Activated naive CD8-positive, alpha-beta T cell (primary cell): ENCODE measurements around the gene NXF2.
"Not testable (repeated sequence)": the region's sequence is repeated elsewhere in the genome, so short reads cannot be mapped to it uniquely, and the experiment has no call there.

Source experiments
- H3K27ac Mint-ChIP-seq: one replicate; pipeline ENCODE4 v1.8.0; 2021; ENCODE audit warnings: mixed read lengths
- H3K27me3 Mint-ChIP-seq: one replicate; pipeline ENCODE4 v1.8.0; 2021; ENCODE audit warnings: mixed read lengths
- H3K36me3 Mint-ChIP-seq: one replicate; pipeline ENCODE4 v1.8.0; 2021; ENCODE audit warnings: mixed read lengths
- H3K4me1 Mint-ChIP-seq: one replicate; pipeline ENCODE4 v1.8.0; 2021; ENCODE audit warnings: low read depth, mixed read lengths
- H3K4me3 Mint-ChIP-seq: one replicate; pipeline ENCODE4 v1.8.0; 2021; ENCODE audit warnings: mild to moderate bottlenecking, mixed read lengths
- H3K9me3 Mint-ChIP-seq: one replicate; pipeline ENCODE4 v1.8.0; 2021; ENCODE audit warnings: low read depth, mixed read lengths

The NXF2 gene

GRCh38 chrX:102246893-102247292 is at the start of gene NXF2:
Gene NXF2 (plus strand): TSS chrX:102247167. CDS start chrX:102307079, 59,912 bp downstream.
- not testable (repeated sequence) for H3K4me1 Mint-ChIP-seq, H3K27ac Mint-ChIP-seq

GRCh38 chrX:102207940-102208339 is 39.0 kb upstream of the NXF2 start:
- not testable (repeated sequence) for H3K4me1 Mint-ChIP-seq, H3K27me3 Mint-ChIP-seq, H3K27ac Mint-ChIP-seq, H3K9me3 Mint-ChIP-seq, H3K4me3 Mint-ChIP-seq, H3K36me3 Mint-ChIP-seq

More at GRCh38 chrX:102246893-102247292, at the start of gene NXF2:
- H3K27me3 Mint-ChIP-seq, H3K9me3 Mint-ChIP-seq, H3K36me3 Mint-ChIP-seq, H3K4me3 Mint-ChIP-seq: not testable (repeated sequence)

GRCh38 chrX:102214986-102215385 is 32.0 kb upstream of the NXF2 start, which contains the start of gene TCP11X1:
Gene TCP11X1 (plus strand): TSS chrX:102215301.
- H3K27ac Mint-ChIP-seq, H3K4me1 Mint-ChIP-seq, H3K27me3 Mint-ChIP-seq: not testable (repeated sequence)

GRCh38 chrX:102216497-102216896 is 30.5 kb upstream of the NXF2 start:
- H3K4me1 Mint-ChIP-seq, H3K27me3 Mint-ChIP-seq, H3K4me3 Mint-ChIP-seq, H3K9me3 Mint-ChIP-seq, H3K36me3 Mint-ChIP-seq, H3K27ac Mint-ChIP-seq: not testable (repeated sequence)

More at GRCh38 chrX:102214986-102215385, 32.0 kb upstream of the NXF2 start, which contains the start of gene TCP11X1:
- not testable (repeated sequence) for H3K9me3 Mint-ChIP-seq, H3K4me3 Mint-ChIP-seq, H3K36me3 Mint-ChIP-seq

GRCh38 chrX:102235678-102236077 is 11.3 kb upstream of the NXF2 start:
- not testable (repeated sequence) for H3K4me1 Mint-ChIP-seq, H3K36me3 Mint-ChIP-seq, H3K27ac Mint-ChIP-seq, H3K9me3 Mint-ChIP-seq, H3K4me3 Mint-ChIP-seq, H3K27me3 Mint-ChIP-seq

- H3K4me3 Mint-ChIP-seq, H3K27ac Mint-ChIP-seq, H3K4me1 Mint-ChIP-seq, H3K9me3 Mint-ChIP-seq, H3K27me3 Mint-ChIP-seq, H3K36me3 Mint-ChIP-seq: not testable (repeated sequence)
Observed at GRCh38 chrX:102240265-102240664, 6.7 kb upstream of the NXF2 start.

- not testable (repeated sequence) for H3K4me3 Mint-ChIP-seq, H3K9me3 Mint-ChIP-seq, H3K27ac Mint-ChIP-seq
Observed at GRCh38 chrX:102272231-102272630, 25.3 kb downstream of the NXF2 start.

GRCh38 chrX:102338162-102338561 is 91.2 kb downstream of the NXF2 start:
- H3K4me3 Mint-ChIP-seq, result no peak overlapping the region

More at GRCh38 chrX:102272231-102272630, 25.3 kb downstream of the NXF2 start:
- H3K36me3 Mint-ChIP-seq, H3K27me3 Mint-ChIP-seq, H3K4me1 Mint-ChIP-seq: not testable (repeated sequence)

GRCh38 chrX:102339312-102340298 is 92.6 kb downstream of the NXF2 start:
- Mint-ChIP-seq H3K36me3 (no peaks in the 10 kb centered on the region), H3K4me3 (no peak overlapping the region), H3K9me3 (no peaks in the 10 kb centered on the region), H3K27me3 (no peaks in the 10 kb centered on the region), H3K27ac (no peak overlapping the region), H3K4me1 (no peaks in the 10 kb centered on the region)

More at GRCh38 chrX:102338162-102338561, 91.2 kb downstream of the NXF2 start:
- no peaks in the 10 kb centered on the region for H3K4me1 Mint-ChIP-seq
- no peaks in the 10 kb centered on the region for H3K36me3 Mint-ChIP-seq
- H3K27ac Mint-ChIP-seq, result no peak overlapping the region
- no peaks in the 10 kb centered on the region for H3K9me3 Mint-ChIP-seq
- no peaks in the 10 kb centered on the region for H3K27me3 Mint-ChIP-seq

GRCh38 chrX:102341867-102342266 is 94.9 kb downstream of the NXF2 start:
- no peak overlapping the region for H3K27ac Mint-ChIP-seq
- no peaks in the 10 kb centered on the region for H3K27me3 Mint-ChIP-seq
- H3K36me3 Mint-ChIP-seq, result no peaks in the 10 kb centered on the region
- no peaks in the 10 kb centered on the region for H3K9me3 Mint-ChIP-seq
- no peak overlapping the region for H3K4me3 Mint-ChIP-seq
- no peaks in the 10 kb centered on the region for H3K4me1 Mint-ChIP-seq

- Mint-ChIP-seq H3K27ac (no peak overlapping the region), H3K9me3 (no peaks in the 10 kb centered on the region), H3K36me3 (no peaks in the 10 kb centered on the region), H3K4me3 (no peak overlapping the region), H3K4me1 (no peaks in the 10 kb centered on the region), H3K27me3 (no peaks in the 10 kb centered on the region)
Observed at GRCh38 chrX:102345916-102346315, 98.9 kb downstream of the NXF2 start.
